Activated CD4-positive, alpha-beta T cell treated with anti-CD3 and anti-CD28 coated beads for 24 hours (primary cell): ENCODE measurements around the gene ZNF322.
"Not testable (repeated sequence)": the region's sequence is repeated elsewhere in the genome, so short reads cannot be mapped to it uniquely, and the experiment has no call there.

Source experiments
- DNase-seq, 2 donors: peaks; one replicate each; pipeline ENCODE4 v3.0.0-alpha.2; 2020; ENCODE audit warnings: low read depth in 2 of 2

ZNF322 gene, protein sequence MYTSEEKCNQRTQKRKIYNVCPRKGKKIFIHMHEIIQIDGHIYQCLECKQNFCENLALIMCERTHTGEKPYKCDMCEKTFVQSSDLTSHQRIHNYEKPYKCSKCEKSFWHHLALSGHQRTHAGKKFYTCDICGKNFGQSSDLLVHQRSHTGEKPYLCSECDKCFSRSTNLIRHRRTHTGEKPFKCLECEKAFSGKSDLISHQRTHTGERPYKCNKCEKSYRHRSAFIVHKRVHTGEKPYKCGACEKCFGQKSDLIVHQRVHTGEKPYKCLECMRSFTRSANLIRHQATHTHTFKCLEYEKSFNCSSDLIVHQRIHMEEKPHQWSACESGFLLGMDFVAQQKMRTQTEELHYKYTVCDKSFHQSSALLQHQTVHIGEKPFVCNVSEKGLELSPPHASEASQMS

DNA sequence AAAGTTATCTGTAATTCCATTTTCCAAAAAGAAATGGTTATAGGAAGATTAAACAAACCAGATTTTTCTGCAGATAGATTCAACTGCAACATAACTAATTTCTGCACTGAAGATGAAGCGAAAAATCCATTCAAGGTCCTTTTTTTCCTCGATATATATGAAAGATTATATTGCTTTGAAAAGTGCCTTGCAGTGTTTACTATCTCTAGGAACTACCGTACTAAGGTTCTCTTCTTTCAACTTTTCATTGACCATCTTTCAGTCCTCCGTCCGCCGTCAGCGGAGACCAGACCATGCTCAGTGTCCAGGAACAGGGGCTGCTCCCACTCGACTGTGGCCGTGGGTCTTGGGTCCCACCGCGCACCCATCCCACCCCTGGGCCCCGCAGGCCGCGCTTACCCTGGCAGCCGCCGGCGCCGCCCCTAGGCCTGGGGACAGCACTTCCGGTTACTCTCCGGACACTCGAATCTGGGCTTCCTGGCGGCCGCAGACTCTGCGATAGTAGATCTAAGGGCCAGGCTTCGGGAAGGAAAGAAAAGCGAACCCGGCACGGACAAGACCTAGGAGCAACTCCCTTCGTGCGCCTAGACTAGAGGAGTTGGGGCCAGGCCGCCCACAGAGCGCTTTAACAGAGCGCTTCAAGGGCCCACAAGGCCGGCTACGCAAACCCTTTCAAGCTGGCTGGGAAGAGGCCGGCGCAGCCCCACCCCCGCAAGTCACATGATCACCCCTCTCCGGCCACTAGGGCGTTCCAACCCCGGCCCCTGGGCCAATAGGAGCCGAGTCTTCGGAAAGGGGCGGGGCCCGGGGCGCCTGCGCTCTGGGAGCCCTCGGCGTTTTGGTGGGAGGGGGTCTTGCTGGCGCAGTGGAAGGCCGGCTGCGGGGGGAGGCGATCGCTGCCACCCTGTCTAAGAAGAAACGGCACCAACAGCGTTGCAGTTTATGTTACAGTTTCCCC lies at the start of gene ZNF322:
Gene ZNF322, minus strand, starts transcription at position 705 of the 958 bp plus-strand sequence. CDS start 21,193 bp downstream, outside the sequence.
- DNase-seq: peak; percentile 82 to 86

DNA sequence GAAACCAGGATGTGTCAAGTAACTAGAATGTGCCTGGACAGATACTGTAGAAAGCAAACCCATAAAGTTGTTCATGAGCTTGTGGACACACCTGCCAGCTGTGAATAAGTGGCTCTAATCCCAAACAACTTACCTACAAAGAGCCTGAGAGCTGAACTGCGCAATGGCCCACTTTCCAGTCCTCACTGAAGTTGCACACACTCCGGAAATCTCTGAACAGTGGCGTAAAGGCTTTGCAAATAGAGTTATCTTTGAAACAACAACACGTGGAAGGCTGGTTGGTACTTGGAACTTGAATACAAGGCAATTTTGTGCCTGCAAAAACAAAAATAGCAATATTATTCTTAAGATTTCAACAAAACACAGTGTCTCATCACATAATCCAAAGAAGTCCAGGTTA lies 46.2 kb upstream of the ZNF322 start:
- not testable (repeated sequence) for DNase-seq

DNA sequence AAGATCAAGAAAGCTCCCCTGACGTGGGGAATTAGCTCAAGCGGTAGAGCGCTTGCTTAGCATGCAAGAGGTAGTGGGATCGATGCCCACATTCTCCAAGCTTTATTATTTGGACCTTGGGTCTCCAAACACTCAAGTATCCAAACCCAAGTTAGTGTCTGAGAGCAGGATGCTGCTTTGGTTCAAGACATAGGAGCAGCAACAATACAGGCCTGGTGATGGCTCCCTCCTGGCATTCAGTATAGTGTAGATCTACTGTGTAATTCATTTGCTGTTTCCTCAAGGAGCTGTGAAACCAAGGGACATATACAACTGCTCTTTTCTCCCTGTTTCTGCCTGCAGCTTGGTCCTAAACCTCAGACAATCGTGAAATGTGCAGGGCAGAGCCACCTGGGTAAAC lies 45.8 kb upstream of the ZNF322 start:
- not testable (repeated sequence) for DNase-seq

- DNase-seq: not testable (repeated sequence)
Observed at GRCh38 chr6:26701023-26701747, 41.6 kb upstream of the ZNF322 start.

DNA sequence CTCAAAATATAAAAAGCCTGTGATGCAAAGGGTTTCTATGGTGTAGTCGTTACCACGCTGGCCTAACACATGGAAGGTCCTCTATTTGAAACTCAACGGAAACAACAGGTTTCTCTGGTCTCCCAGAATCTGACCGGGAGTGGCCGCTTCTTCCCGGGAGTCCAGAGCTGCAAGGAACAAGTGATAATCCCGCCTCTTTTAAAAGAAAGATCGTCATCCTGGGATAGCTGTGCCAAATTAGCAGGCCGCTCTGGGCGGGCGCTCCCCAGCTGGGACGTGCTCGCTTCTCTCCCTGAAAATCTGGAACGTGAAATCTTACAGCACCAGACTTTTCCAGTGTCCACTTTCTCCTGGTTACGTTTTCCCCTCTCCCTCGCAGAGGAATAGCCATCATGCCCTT lies 38.0 kb upstream of the ZNF322 start:
- not testable (repeated sequence) for DNase-seq

DNA sequence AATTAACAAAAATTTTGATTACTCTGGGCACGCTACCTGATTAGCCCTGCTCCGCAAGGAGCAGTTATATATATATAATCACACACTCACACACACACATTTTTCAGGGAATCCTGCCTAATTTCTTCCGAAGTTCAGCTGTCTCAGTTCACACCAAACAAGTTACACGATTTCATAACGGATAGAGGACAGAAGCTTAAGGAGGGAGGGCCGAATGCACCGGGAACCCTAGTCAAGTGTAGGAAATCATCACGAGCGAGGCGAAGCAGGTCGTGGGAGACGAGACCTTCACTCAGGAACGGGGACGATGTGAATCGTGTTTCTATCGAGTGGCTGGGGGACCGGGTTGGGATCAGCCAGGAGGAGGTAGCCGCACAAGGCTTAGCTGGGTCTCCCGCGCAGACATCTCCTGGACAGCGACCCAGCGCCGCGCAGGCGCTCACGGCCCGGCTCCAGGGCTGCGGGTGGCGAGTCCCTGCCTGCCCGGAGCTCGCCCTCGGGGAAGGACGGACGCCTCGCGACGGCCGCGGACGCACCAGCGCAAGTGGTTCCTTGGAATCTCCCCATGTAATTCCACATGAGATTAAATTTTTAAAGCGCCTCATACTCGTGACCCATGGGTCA lies 29.9 kb upstream of the ZNF322 start:
- not testable (repeated sequence) for DNase-seq

GRCh38 chr6:26682435-26683042 lies 23.0 kb upstream of the ZNF322 start:
- DNase-seq: not testable (repeated sequence)

DNA sequence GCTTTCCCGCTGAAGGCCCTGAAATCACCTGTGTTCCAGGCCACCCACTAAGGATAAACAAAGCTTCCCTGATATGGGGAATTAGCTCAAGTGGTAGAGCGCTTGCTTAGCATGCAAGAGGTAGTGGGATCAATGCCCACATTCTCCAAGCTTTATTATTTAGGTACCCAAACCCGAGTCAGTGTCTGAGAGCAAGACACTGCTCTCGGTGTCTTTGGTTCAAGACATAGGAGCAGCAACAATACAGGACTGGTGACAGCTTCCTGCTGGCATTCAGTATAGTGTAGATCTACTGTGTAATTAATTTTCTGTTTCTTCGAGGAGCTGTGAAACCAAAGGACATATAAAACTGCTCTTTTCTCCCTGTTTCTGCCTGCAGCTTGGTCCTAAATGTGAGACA lies 13.7 kb upstream of the ZNF322 start:
- DNase-seq: not testable (repeated sequence)

GRCh38 chr6:26670558-26670957 lies 11.0 kb upstream of the ZNF322 start:
- not testable (repeated sequence) for DNase-seq

DNA sequence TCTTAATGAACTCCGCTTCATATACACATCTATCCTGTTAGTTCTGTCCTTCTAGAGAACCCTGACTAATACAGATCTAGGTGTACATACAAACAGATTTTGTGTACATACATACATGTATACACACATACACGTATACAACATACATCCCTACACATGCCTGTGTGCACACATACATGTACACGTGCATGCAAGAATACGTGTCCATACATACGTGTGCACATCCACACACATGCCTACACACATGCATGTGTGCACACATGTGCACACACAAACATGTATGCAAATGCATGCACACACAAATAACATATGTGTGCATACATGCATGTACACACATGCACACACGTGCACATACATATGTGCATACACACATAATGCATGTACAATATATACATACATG lies 10.5 kb upstream of the ZNF322 start:
- not testable (repeated sequence) for DNase-seq

GRCh38 chr6:26660000-26660361 lies 435 bp upstream of the ZNF322 start:
- no peak for DNase-seq

GRCh38 chr6:26657256-26657655 lies 2.3 kb downstream of the ZNF322 start:
- DNase-seq: no peak

DNA sequence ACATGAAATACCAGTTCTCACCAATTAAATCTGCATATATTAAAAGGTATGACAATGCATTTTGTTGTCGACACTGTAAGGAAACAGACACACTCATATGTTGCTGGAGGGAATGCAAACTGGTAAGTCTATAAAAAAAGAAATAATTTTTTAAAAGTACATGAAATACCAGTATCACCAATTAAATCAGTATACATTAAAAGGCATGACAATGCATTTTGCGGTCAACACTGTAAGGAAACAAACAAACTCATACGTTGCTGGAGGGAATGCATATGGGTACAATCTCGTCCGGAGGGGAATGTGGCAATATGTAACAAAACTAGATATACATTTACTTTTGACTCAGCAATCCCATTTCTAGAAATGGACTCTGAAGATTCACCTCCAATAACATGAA lies 6.5 kb downstream of the ZNF322 start:
- DNase-seq: no peak

GRCh38 chr6:26651133-26651781 lies 8.3 kb downstream of the ZNF322 start:
- DNase-seq: no peak

DNA sequence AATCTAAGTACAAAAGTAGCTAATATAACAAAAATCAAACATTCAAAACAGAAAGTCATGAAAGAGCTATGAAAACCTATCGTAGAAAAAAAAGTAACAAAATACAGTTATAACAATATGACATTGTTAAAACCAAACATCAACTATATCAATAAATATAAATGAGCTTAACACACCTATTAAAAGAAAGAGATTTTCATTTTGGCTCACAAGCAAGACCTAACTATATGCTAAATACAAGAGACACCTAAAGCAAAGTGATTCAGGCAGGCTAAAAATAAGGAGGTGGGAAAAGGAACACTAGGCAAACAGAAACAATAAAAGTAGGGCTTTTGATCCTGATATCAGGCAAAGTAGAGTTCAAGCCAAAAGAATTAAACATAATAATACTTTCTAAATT lies 13.5 kb downstream of the ZNF322 start:
- DNase-seq: no peak

- DNase-seq: no peak
Observed at GRCh38 chr6:26640806-26641205, 18.7 kb downstream of the ZNF322 start.

DNA sequence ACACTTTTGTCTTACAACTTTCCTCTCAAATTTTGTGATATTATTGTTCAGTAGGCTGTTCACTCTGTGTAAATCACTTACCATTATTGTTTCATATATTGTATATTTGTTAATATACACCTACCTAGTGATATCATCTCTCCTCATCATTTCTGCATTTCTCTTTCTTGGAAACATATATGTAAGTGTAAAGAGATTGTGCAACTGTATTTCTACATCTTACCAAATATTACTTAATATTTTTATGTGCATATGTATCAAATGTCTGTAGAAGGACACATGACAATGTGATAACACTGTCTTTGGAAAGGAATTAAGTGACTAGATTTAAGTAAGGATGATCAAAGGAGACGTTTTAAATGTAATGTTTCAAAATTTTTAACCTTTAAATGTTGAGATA lies 30.2 kb downstream of the ZNF322 start:
- DNase-seq: no peak

DNA sequence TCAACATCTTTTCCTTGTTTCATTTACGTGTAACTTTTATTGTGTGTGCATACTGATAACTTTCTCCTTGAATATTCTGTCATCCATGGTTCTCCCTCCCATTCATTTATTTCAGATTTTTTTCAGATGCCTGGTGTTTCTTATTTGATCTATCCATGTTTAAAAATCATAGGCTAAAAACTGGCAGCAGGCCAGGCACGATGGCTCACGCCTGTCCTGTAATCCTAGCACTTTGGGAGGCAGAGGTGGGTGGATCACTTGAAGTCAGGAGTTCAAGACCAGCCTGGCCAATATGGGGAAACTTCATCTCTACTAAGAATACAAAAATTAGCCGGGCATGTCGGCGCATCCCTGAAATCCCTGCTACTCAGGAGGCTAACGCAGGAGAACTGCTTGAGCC lies 31.7 kb downstream of the ZNF322 start:
- no peak for DNase-seq

- DNase-seq: no peak
Observed at GRCh38 chr6:26624557-26624956, 35.0 kb downstream of the ZNF322 start.

GRCh38 chr6:26623339-26623859 lies 36.1 kb downstream of the ZNF322 start:
- DNase-seq: no peak
